Fibroblast of peridontal ligament (primary cell): ENCODE results near the gene WDR70.
"Not testable (repeated sequence)": the region's sequence is repeated elsewhere in the genome, so short reads cannot be mapped to it uniquely, and the experiment has no call there.

Experiments used
- DNase-seq: peaks from one replicate; pipeline ENCODE4 v3.0.0-alpha.2; 2010; ENCODE audit errors: extremely low read depth

Gene WDR70

DNA sequence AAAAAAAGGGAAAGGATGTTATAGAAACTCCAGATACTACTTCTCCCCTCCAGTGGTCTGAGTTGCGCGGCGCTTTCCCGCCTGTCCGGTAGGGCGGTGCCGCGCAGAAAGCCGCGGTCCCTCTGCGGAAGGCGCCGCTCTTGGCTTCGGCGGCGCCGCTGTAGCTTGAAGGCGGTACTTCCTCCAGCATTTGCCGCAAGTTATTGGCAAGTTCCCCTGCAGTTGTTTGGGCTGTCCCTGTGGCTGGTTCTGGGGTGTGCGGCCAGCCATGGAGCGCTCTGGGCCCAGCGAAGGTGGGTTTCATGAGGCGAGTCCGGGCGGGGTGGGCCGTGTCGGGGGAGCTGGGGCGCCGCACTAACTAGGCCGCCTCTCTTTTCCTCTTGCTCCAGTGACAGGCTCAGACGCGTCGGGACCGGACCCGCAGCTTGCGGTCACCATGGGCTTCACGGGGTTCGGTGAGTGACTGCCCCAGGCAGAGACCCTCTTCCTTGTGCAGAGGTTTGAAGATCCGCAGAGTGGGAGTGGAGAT is at the start of gene WDR70:
WDR70 (plus strand) TSS at position 219 of the 529 bp plus-strand sequence; CDS start at position 269, 50 bp downstream.
- DNase-seq, result peak; percentile 89

DNA sequence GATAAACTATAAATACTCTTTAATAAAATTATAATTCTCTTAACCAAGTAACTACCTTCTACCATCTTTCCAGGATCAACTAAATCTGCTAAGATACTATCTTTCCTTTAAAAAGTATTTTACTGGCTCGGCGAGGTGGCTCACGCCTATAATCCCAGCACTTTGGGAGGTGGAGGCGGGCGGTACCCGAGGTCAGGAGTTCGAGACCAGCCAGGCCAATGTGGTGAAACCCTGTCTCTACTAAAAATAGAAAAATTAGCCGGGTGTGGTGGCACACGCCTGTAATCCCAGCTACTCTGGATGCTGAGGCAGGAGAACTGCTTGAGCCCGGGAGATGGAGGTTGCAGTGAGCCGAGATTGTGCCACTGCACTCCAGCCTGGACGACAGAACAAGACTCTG is 44.4 kb upstream of the WDR70 start:
- not testable (repeated sequence) for DNase-seq

DNA sequence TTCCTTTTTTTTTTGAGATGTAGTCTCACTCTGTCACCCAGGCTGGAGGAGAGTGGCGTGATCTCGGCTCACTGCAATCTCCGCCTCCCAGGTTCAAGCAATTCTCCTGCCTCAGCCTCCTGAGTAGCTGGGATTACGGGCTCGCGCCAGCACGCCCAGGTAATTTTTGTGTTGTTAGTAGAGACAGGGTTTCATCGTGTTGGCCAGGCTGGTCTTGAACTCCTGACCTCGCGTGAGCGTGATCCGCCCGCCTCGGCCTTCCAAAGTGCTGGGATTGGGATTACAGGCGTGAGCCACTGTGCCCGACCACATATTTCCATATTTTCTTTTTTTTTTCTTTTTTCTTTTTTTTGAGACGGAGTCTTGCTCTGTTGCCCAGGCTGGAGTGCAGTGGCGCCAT is 36.4 kb upstream of the WDR70 start:
- not testable (repeated sequence) for DNase-seq

DNA sequence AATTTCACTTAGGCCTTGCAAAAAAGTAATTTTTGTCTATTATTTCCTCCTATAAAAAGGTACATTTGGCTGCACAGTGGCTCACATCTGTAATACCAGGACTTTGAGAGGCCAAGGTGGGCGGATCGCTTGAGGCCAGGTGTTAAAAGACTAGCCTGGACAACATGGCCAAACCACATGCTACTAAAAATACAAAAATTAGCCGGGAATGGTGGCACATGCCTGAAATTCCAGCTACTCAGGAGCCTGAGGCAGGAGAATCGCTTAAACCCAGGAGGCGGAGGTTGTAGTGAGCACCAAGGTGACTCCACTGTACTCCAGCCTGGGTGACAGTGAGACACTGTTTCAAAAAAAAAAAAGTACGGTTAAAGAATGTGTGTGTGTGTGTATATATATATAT is 24.0 kb upstream of the WDR70 start:
- no peak for DNase-seq

DNA sequence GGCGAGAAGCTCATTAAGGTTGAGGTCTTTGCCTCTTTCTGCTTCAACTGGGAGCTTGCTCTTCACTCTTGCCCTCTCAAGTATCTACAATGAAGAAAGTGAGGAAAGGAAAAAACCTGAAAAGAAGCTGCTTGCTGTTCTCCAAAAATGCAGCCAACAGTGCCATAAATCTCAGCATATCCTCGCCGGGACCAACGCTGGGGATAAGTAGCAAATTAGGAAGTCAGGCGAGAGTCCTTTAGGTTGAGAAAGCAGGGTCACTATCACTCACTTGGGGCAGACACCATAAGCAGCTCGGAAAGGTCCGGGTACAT is 8.6 kb upstream of the WDR70 start:
- DNase-seq, result peak; percentile 2

DNA sequence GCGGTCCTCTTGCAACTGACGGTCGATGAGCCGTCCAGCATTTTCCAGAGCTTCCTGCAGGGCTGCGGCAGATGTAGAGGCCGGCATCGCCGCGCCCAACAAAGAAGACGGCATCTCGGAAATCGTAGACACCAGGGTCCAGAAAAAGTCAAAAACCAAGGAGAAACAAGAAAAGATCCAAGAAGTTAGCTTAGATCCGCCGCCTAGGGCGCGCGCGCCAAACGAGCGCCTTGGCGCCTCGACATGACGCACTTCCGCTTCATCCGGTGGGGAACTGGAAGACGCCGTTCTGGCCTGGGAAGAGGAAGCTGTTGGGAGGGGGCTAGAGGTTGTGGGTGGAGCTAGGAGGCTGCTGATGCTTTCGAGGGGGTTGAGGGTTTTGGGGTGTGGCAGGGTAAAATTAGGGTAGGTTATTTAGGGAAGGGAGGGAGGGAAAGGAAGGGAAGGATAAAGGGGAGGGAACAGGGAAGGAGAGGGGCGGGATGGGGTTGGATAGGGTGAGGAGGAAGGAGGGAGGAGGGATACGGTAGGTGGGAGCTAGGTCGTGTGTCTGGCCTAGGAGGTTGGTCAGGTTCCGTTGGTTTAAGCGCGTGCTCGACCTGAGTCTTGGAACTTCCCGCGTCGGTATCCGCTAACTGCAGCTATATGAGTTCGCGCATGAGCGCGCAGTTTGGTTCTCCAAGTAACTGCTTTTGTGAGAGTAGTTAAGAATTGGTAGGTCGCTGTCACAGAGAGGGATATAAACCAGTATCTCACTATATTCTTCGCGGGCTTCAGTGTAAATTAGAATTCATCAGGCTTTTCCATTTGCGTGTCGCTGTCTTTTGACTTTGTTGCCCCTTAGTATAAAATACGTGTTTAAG is 8.0 kb upstream of the WDR70 start, which contains the start of gene NUP155:
NUP155 (minus strand) TSS at position 243 of the 863 bp plus-strand sequence; CDS start at position 114, 129 bp downstream.
- peak; percentile 95 for DNase-seq

DNA sequence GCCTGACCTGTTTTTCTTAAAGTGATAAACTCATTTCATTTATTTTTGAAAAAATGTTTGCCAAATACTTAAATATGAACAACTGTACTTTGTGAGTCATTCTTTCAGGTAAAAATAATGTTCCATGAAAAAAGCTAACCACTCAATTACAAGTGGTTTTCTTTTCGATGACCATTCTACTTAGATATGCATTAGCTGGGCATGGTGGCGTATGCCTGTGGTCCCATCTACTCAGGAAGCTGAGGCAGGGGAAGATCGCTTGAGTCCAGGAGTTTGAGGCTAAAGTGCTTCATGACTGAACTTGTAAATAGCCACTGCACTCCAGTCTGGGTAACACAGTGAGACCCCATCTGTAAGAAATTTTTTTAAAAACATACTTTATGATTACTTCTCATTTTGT is 4.0 kb upstream of the WDR70 start:
- DNase-seq, result no peak

DNA sequence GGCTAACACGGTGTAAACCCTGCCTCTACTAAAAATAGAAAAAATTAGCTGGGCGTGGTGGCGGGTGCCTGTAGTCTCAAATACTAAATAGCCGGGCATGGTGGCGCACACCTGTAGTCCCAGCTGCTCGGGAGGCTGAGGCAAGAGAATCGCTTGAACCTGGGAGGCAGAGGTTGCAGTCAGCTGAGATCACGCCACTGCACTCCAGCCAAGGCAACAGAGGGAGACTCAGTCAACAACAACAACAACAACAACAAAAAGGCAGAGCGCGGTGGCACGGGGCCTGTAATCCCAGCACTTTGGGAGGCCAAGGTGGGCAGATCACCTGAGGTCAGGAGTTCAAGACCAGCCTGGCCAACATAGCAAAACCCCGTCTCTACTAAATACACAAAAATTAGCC is 1.1 kb upstream of the WDR70 start:
- not testable (repeated sequence) for DNase-seq

DNA sequence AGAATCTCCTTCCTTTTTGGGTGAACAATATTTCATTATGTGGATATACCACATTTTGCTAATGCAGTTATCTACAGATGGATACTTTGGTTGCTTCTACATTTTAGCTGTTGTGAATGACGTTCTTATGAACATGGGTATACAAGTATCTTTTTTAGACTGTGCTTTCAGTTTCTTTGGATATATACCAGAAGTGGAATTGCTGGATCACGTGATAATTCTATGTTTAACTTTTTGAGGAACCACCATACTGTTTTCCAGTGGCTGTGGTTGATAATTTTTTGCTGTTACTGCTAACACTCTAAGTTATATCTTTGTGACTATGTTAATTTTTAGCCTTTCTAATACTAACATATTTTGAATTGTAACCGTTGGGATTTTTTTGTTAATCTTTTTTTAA is 12.5 kb downstream of the WDR70 start:
- no peak for DNase-seq

DNA sequence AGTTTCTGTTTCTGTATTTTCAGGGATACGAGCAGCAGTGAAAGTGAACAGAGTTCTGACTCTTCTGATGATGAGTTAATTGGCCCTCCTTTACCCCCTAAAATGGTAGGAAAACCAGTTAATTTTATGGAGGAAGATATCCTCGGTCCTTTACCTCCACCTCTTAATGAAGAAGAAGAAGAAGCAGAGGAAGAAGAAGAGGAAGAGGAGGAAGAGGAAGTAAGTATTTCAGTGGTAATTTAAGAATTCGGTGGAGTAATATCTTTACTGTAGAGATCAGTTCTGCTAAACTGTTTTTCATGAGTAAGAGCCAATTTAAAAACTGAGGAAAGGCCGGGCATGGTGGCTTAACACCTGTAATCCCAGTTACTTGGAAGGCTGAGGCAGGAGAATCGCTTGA is 17.2 kb downstream of the WDR70 start:
- no peak for DNase-seq

DNA sequence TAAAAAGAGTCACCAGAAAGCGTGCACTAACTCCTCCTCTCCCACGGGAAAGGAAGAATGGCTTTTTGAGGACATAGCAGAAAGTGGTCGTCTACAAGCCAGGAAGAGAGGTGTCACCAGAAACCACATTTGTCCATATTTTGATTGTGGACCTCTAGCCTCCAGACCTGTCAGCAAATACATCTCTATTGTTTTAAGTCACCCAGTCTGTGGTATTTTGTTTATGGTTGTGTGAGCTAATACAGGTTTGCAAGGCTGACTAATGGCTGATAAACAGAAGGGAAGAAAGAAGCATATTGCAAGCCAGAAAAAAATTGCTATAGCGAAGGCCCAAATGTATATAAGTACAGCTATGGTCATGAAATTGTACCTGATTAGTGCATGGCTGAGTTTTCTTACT is 21.4 kb downstream of the WDR70 start:
- DNase-seq, result no peak

DNA sequence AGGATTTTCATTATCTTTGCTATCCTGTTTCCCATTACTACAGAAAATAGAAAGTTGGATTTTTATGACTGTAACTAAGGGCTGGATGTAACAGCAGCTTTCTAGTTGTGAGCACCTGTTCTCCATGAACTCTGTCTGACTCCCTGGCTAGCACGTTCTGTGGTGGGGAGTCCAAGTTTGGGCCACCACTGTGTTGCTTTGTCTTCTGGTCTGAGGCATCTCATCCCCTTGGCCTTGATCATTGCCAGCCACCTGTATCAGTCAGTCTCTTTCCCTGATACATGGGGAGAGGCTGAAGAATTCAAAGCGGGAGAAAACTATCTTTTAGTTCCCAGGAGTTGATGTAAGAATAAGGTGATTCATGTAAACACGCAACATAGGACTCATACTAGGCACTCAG is 33.4 kb downstream of the WDR70 start:
- DNase-seq, result no peak

DNA sequence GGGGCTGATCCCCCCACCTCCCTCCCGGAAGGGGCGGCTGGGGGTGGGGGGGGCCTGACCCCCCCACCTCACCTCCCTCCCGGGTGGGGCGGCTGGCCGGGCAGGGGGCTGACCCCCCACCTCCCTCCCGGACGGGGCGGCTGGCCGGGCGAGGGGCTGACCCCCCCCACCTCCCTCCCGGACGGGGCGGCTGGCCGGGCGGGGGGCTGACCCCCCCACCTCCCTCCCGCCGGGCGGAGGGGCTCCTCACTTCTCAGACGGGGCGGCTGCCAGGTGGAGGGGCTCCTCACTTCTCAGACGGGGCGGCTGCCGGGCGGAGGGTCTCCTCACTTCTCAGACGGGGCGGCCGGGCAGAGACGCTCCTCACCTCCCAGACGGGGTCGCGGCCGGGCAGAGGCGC is 36.3 kb downstream of the WDR70 start:
- DNase-seq, result not testable (repeated sequence)

DNA sequence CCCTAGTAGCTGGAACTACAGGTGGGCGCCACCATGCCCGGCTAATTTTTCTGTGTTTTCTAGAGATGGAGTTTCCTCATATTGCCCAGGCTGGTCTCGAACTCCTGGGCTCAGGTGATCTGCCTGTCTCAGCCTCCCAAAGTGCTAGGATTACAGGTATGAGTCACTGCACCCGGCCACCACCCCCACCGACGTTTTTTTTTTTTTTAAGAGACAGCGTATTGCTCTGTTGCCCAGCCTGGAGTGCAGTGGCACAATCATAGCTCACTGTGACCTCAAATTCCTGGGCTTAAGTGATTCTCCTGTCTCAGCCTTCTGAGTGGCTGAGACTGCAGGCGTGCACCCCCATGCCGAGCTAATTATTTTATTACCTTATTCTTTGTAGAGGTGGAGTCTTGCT is 38.2 kb downstream of the WDR70 start:
- DNase-seq, result no peak

DNA sequence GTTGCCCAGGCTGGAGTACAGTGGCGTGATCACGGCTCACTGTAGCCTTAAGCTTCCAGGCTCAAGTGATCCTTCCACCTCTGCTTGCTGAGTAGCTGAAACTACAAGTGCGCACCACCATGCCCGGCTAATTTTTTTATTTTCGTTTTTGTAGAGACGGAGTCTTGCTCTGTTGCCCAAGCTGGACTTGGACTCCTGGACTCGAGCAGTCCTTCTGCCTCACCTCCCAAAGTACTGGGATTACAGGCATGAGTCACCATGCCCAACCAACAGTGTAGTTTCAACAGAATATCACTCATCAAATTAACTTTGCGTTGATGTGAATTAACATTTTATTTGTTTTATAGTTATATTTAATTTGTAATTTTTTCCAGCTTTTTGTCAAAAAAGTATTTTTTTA is 45.3 kb downstream of the WDR70 start:
- DNase-seq, result no peak

DNA sequence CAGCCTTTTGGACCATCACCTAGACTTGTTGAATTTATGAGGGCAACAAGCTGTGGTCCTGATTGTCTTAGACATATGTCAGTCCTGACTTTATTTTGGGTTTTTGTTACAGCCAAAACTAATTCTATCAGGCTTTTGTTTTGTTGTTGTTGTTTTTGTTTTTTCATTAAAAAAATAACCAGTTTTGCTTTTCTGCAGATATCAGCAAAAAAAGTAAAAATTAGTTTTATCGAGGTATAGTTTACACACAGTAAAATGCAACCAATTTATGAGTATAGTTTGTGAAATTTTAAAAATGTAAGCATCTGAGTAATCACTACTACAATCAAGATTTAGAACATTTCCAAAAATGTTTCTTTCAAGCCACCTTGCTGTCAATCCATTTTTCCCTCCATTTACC is 48.9 kb downstream of the WDR70 start:
- DNase-seq, result no peak

DNA sequence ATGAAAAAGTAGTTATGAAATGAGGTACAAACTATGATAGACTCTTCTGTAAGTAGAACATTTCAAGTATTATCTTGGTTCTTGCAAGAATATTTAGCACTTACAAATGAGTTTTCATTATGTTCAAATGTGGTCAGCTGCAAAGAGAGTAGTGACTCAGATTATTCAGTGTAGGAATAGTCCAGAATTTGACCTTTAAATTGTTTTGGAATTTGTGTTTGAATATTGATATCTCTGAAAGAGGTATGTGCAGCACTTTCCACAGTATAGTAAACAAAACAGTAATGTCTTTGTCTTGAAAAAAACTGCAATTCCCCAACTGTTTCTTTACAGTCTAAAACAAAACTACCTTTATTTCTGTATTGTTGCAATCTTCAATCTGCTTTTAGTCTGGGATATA is 56.1 kb downstream of the WDR70 start:
- peak; percentile 41 for DNase-seq

DNA sequence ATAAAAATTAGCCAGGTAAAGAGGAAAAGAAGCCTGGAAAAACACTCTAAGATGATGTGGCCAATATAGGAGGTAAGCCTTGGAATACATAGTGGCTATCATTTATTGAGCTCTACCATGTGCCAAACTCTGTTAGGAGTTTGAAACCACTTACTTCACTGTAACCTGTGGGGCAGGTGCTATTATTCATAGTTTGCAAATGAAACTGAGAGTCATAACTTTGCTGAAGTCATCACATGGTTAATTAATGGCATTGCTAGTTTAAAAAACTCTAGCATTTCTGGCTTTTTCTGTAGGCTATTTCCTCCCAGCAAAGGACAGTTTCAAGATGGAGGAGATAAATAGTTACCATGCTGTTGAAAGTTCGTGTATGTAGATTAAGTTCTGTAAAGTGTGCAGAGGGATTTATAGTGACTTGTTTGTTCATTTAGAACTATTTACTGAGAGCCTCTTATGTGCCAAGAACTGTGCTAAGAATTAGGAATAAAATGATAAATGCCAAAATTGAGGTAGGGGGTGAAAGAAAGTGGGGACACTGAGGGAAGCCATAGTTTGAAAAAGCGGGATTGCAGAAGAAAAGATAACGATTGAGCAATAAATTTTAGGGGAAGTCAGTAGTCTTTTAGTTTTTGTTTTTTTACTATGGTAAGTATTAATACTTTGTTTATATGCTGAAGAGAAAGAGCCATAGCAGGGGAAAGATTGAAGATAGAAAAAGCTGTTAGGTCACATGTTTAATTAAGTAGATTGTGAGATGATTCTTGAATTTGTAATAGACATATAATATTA is 57.2 kb downstream of the WDR70 start:
- no peak for DNase-seq

DNA sequence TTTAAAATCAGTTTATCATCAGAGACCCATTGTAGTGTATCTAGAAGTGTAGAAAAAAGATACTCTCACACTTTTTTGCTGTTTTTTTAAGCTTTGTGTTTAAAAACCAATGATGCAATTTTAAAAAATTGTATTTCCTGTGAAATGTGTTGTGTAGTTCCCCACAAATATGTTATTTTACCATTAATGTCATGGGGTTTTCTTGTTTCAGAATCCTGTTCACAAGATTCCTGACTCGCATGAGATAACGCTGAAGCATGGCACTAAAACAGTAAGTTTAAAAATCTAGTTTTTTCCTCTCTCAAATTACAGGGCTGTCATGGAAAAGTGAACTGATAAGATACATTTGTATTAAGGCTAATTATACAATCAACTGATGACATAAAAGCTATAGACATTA is 58.6 kb downstream of the WDR70 start:
- no peak for DNase-seq

DNA sequence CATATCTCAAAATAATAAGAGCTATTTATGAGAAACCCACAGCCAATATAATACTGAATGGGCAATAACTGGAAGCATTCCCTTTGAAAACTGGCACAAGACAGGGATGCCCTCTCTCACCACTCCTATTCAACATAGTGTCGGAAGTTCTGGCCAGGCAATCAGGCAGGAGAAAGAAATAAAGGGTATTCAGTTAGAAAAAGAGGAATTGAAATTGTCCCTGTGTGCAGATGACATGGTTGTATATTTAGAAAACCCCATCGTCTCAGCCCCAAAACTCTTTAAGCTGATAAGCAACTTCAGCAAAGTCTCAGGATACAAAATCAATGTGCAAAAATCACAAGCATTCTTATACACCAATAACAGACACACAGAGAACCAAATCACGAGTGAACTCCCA is 66.7 kb downstream of the WDR70 start:
- not testable (repeated sequence) for DNase-seq

DNA sequence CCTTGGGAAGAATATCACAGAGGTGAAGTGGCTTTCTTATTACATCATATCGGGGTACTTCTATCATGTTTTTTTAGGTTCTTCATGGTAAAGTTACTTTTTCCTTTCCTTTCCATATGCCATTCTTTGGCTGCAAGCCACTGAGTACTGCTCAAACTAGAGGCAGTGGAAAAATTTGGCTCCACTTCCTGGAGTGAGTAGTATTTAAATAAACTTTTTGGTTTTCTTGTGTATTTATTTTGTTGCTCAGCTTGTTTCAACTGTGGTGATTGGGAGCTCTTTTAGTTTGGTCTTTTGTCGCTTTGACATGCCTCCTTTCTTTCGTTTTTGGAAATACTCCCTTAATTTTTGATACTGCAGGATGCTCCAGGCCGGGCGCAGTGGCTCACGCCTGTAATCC is 69.8 kb downstream of the WDR70 start:
- DNase-seq, result peak; percentile 85

DNA sequence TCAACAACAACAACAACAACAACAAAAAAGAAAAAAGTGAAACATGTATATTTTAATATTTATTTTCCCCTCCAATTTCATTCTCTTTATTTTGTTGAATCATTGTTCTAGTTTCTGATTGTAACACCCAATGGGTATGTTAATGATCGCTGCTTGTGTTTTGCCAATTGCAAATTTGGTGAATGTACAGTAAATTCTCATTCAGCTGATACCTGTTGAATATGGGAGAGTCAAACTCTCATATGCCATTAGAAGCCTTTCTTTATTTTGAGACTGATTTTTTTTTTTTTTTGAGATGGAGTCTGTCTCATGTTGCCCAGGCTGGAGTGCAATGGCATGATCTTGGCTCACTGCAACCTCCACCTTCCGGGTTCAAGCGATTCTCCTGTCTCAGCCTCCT is 72.9 kb downstream of the WDR70 start:
- DNase-seq, result not testable (repeated sequence)

DNA sequence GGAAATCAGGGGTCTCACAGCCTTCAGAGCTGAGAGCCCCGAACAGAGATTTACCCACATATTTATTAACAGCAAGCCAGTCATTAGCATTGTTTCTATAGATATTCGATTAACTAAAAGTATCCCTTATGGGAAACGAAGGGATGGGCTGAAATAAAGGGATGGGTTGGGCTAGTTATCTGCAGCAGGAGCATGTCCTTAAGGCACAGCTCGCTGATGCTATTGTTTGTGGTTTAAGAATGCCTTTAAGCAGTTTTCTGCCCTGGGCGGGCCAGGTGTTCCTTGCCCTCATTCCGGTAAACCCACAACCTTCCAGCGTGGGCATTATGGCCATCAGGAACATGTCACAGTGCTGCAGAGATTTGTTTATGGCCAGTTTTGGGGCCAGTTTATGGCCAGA is 74.1 kb downstream of the WDR70 start:
- DNase-seq, result not testable (repeated sequence)
